HG03108 (cell line): Measurements from ENCODE around the gene XPO6.

Experiments
- ATAC-seq: cut with Tn5 transposase; IDR thresholded peaks from one replicate; pipeline ENCODE4 v1.9.1; 2021; ENCODE audit warnings: moderate library complexity; ENCODE audit not compliant: unreplicated experiment

XPO6 gene

GRCh38 chr16:28067604-28068379 is 144.0 kb downstream of the XPO6 start:
- ATAC-seq = no peak

DNA sequence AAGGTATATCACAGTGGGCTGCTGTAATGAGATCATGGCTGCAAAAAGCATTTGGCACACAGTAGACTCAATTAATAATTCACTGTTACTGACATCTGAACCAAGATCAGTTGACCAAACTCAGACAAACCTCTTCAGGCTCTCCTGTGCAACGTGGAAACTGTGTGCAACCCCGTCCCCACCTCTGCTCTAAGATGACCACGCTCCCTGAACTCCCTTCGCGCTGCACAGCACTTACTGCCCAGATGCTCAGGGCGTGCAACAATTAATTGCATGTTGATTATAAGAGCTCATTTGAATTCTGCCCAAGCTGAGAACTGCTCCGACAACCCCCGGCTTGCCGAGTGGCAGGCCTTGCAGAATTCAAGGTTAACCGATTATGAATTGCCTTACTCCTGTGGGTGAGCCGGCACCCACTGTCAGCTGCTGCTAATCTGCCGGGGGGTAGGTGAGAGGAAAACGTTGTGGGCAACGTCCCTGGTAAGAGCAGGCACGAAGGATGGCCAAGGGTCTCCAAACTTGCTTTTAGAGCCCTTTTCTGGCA is 147.0 kb downstream of the XPO6 start:
- no peak for ATAC-seq

- ATAC-seq = no peak
These were observed 147.6 kb downstream of the XPO6 start for GRCh38 chr16:28064150-28064549.

GRCh38 chr16:28063591-28064061 is 148.1 kb downstream of the XPO6 start, which contains the start of gene GSG1L:
GSG1L (minus strand) TSS chr16:28063714; CDS start chr16:28063424, 290 bp downstream.
- no peak for ATAC-seq

DNA sequence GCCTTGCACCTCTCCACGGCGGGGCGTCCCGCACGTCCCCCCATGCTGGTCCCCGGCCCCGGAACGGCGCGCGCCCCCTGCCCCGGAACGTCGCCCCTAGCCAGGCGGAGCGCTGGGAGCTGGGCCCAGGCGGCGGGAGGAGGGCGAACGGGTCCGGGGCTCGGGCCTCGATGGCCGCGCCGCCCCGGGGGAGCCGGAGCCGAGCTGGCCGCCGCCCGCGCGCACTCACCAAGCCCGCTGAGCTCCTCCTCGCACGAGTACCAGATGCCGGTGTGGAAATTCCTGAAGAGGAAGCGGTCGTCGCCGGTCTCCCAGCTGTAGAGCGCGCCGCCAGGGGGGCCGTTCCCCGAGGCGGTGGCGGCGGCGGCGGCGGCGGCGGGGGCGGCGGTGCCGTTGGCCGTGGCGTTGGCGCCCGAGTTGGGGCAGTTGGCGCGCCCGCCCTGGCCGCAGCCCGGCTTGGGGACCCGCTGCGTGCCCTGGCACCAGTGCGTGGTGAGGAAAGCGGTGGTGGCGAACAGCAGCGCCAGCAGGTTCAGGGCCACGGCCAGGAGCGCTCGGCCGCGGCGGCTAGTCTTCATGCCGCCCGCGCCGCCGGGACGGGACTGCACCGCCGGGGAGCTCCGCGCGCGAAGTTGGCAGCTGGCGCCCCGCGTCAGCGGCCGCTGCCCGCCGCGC is 148.8 kb downstream of the XPO6 start:
- no peak for ATAC-seq

DNA sequence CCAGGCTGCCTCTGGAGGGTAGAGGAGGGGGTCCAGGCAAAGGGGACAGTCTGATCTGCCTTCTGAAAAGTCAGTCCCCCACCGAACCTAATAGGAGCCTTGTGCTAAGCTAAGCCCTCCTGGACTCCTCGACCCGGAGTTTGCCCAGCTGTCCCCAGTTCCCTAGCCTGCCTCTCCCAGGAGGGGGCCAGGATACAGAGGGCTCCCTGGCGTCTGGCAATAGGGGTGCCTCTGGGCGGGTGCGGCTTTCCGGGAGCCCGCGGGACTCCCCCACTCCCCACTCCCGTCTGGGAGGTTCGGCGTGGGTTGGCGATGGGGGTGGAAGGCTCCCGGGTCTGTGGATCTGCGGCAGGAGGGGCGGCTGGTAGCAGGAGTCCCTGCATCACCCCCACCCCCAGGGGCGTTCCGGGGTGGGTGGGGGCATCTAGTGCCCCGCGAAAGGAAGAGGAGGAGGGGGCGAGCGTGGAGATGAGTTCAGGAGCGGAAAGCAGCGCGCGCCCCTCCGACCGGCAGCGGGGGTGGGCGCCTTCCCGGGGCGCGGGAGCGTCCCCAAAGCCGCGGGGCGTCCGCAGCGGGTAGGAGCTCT is 149.4 kb downstream of the XPO6 start:
- ATAC-seq = no peak

GRCh38 chr16:28061352-28062101 is 150.2 kb downstream of the XPO6 start:
- ATAC-seq = no peak

DNA sequence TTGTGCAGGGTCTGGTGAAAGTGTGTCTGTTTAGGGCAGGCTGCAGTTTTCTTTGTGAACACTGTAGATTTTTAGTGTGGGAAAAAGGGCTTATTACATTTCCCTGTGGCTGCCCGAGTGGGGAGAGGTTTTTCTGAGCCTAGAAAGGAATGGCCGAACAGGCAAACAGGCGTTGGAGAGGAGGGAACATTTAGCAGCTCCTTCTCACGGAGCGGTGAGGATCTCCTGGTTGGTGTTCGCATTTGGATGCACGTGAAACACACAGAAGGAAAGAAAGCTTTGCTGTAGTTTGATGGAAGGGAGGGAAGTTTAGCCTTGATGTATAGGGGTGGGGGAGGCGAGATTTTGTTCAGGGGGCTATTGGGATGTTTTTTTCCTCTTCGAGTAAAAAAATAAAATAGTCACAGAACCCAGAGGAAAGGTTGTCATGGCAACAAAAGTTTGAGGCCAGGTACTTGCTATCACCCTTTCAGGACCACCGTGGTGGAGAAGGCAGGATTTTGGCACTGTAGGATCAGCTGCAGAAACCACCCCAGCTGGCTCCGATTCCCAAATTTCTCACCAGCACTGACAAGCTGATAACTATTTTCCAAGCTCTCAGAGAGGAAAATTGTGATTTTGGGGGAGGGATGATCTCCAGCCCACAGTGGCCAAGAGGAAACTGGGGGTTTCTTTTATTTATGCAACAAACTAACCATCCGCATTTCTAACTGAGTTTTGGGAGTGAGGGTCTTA is 151.8 kb downstream of the XPO6 start:
- no peak for ATAC-seq

DNA sequence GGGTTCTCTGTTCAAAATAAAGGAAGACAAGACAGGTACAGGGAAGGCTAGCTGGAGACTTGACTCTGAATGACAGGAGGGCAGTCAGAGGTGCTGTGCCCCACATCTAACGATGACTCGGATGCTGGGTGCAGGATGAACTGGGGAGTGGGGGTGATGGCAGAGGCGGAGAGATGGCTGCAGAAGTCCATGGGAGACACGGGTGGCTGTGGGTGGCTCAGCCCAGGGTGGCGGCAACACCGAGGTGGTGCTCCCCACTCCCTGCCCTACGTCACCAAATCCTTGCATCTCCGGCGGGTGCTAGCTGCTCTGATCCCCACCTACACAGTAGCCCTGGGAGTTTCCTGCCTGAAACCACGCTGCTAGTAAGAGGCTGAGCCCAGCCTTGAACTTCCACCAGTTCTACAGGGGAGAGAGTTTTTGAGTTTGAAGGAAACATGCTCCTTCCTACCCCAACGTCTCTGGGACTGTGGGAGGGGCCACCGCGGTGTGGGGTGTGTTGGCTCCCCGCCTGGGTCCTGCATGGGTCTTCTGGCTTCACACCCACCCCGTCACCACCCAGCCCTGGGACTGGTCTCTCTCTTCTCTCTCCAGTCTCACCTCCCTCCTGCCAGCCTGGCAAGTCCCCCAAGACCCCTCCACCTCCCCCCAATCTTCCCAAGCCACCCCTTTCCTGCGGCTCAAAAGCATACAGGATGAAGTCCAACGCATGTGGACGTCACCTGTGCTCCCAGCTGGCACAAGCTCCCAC is 152.8 kb downstream of the XPO6 start:
- no peak for ATAC-seq

DNA sequence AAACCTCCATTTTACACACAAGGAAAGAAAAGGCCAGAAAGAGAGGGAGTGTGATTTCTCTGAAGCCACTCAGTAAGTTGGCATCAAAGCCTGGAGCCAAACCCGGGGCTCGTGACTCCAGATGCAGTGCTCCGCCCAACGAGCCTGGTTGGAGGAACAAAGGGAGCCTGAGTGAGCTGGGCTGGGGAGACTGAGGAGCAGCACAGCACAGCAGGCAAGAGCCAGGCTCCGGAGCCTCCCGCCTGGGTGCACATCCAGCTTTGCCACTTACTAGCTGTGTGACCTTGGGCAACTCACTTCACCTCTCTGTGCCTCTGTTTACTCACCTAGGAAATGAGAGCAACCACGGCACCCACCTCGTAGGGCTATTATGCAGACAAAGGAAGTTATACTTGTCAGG is 153.8 kb downstream of the XPO6 start:
- ATAC-seq = no peak

GRCh38 chr16:28053461-28053860 is 158.3 kb downstream of the XPO6 start:
- ATAC-seq = no peak

GRCh38 chr16:28052274-28053128 is 159.3 kb downstream of the XPO6 start:
- ATAC-seq = no peak

DNA sequence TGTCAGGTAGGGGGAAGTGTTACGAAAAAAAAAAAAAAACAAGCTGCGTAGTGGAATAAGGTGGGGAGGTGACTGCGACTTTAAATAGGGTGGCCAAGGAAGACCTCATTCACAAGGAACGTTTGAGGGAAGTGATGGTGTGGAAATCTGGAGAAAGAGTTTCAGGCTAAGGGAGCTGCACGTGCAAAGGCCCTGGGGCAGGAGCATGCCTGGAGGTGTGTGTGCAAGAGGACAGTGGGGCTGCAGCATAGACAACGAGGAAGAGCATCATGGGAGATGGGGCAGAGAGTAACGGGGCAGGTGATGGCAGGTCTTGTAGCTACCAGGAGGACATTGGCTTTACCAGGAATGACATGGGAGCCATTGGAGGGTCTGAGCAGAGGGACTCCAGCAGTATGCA is 160.3 kb downstream of the XPO6 start:
- no peak for ATAC-seq
